Measurements from ENCODE around the gene ATP8A1.

DNA sequence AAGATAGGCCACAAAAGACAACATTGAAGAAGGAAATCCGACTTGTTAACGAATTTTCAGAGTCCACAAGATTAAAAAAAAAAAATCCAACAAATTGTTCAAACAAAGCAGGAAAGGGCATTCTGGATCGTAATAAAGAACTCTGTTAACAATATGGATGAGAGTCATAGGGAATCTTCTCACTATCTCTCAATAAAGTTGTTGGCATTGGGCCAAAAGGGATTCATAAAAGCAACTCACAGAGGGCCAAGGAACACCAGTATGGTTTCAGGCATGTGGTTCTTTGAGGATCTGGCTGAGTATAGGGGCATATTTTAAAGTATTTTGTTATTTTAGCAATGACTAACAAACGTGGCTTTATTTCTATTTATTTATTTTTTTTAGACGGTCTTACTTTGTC is 210.1 kb downstream of the ATP8A1 start:
- TF ChIP-seq, protein P1, sequence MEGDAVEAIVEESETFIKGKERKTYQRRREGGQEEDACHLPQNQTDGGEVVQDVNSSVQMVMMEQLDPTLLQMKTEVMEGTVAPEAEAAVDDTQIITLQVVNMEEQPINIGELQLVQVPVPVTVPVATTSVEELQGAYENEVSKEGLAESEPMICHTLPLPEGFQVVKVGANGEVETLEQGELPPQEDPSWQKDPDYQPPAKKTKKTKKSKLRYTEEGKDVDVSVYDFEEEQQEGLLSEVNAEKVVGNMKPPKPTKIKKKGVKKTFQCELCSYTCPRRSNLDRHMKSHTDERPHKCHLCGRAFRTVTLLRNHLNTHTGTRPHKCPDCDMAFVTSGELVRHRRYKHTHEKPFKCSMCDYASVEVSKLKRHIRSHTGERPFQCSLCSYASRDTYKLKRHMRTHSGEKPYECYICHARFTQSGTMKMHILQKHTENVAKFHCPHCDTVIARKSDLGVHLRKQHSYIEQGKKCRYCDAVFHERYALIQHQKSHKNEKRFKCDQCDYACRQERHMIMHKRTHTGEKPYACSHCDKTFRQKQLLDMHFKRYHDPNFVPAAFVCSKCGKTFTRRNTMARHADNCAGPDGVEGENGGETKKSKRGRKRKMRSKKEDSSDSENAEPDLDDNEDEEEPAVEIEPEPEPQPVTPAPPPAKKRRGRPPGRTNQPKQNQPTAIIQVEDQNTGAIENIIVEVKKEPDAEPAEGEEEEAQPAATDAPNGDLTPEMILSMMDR (IDR thresholded peaks at IDR 0.05) = no peak
- TF ChIP-seq POLR2A (IDR thresholded peaks at IDR 0.05) = no peak

Measured in body of pancreas (tissue), 4 donors.